Uterus (tissue), 2 donors: ENCODE measurements around the gene INPP5A.

ENCODE experiments used
- POLR2A ChIP-seq, 2 donors: fragments of 450-650 bp; IDR thresholded peaks; one replicate each; pipeline ENCODE4 v1.6.1; 2016; ENCODE audit warnings: antibody characterized with exemption in 2 of 2, mild to moderate bottlenecking in 1 of 2, moderate library complexity in 1 of 2
- TF ChIP-seq, protein P1 (sequence below), 4 experiments: fragments of 200-600 bp in 2 of 4; fragments of 450-650 bp in 2 of 4; sonication (generic) in 2 of 4; IDR thresholded peaks; one replicate each; pipeline ENCODE4 v1.5.1; 2016 to 2019; ENCODE audit warnings: antibody characterized with exemption in 4 of 4, mild to moderate bottlenecking in 2 of 4, moderate library complexity in 1 of 4

DNA sequence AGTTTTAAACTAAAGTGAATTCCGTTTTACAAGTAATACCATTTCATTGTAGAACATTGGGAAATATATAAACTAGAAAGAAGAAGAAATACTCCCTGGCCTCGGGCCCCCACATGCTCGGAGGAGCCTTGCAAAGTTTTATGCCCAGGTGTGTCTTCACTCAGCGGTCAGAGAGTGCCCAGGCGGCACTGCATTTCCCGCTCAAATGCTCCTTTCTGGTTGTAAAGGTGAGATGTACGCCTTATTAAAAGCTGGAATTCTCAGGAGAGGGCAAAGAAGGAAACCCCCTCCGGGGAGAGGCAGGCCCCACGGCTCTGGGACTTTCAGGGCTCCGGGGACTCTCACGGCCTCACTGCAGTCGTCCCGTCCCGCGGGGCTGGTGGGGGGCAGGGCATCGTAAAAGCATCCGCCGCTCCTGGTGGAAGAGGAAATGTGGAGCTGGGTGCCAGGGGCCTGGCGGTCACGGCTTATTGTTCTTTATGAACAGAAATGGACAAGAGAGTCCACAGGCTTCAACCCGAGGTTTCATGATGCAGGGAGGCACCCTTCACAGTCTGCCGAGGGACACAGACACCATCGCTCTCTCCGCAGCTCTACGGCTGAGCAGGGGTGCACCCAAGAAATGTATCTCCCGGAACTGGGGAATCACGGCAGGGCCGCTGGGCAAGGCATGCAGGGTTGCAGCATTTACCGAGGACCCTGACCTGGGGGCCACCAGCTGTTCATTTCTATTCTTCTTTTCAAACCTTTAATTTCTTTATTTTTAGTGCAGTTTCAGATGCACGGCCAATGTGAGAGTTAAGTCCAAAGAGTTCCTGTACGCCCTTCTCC is 47.7 kb upstream of the INPP5A start:
- TF ChIP-seq, protein P1, sequence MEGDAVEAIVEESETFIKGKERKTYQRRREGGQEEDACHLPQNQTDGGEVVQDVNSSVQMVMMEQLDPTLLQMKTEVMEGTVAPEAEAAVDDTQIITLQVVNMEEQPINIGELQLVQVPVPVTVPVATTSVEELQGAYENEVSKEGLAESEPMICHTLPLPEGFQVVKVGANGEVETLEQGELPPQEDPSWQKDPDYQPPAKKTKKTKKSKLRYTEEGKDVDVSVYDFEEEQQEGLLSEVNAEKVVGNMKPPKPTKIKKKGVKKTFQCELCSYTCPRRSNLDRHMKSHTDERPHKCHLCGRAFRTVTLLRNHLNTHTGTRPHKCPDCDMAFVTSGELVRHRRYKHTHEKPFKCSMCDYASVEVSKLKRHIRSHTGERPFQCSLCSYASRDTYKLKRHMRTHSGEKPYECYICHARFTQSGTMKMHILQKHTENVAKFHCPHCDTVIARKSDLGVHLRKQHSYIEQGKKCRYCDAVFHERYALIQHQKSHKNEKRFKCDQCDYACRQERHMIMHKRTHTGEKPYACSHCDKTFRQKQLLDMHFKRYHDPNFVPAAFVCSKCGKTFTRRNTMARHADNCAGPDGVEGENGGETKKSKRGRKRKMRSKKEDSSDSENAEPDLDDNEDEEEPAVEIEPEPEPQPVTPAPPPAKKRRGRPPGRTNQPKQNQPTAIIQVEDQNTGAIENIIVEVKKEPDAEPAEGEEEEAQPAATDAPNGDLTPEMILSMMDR (IDR thresholded peaks at IDR 0.05), result no peak
- TF ChIP-seq POLR2A (IDR thresholded peaks at IDR 0.05), result no peak
